SK-N-SH (cell line): ENCODE measurements around the gene CA10. TPM values are rescaled to one million over a fixed set of nuclear protein-coding genes. Genes with fewer than 3 reads are reported as not detected.

ENCODE experiments used
- CTCF ChIA-PET: fragments of 300-600, 350-600 bp; formaldehyde crosslinking; extraction: SDS; loops from one replicate; lab custom pipeline; 2021; lab: Yijun Ruan, JAX
- POLR2A ChIA-PET: fragments of 350-600 bp; sonication (Branson Sonifier 250); formaldehyde crosslinking; extraction: SDS; loops from one replicate; lab custom pipeline; 2020; ENCODE audit warnings: antibody characterized with exemption, inconsistent platforms; lab: Yijun Ruan, JAX
- DNase-seq: peaks from one replicate; pipeline ENCODE4 v3.0.0; 2012
- H2AFZ ChIP-seq: fragments of 200-600 bp; sonication (generic); 2 replicates; pipeline ENCODE4 v1.8.1; 2016; ENCODE audit warnings: antibody characterized with exemption, mild to moderate bottlenecking, low read depth
- H3F3A ChIP-seq: fragments of 200-600 bp; sonication (generic); replicated peaks from 2 replicates; pipeline ENCODE3; 2016; ENCODE audit warnings: antibody characterized with exemption, mild to moderate bottlenecking; ENCODE audit not compliant: insufficient read depth
- H3K27ac ChIP-seq, 2 experiments: fragments of 200-500 bp in 1 of 2; fragments of 200-600 bp in 1 of 2; sonication (Bioruptor generic) in 1 of 2; sonication (generic), shearing (Covaris generic) in 1 of 2; 2 replicates each; pipeline versions ENCODE4 v1.5.1 to v1.6.1; 2014 to 2016; ENCODE audit warnings: low read depth in 2 of 2, inconsistent platforms in 1 of 2, low read length in 1 of 2, mild to moderate bottlenecking in 1 of 2, mixed read lengths in 1 of 2
- H3K27me3 ChIP-seq: fragments of 200-600 bp; sonication (generic), shearing (Covaris generic); 2 replicates; pipeline ENCODE4 v1.6.1; 2016; ENCODE audit warnings: mixed run types; ENCODE audit not compliant: insufficient read depth
- H3K36me3 ChIP-seq, 2 experiments: fragments of 200-500 bp in 1 of 2; fragments of 200-600 bp in 1 of 2; sonication (Bioruptor generic) in 1 of 2; sonication (generic) in 1 of 2; replicated peaks in 1 of 2; 2 replicates each; pipeline versions ENCODE3 to v1.5.1; 2014 to 2016; ENCODE audit warnings: low read length in 1 of 2, mild to moderate bottlenecking in 1 of 2; ENCODE audit not compliant: insufficient read depth in 2 of 2, control insufficient read depth in 1 of 2
- H3K4me1 ChIP-seq, 2 experiments: fragments of 200-500 bp in 1 of 2; fragments of 200-600 bp in 1 of 2; sonication (Bioruptor generic) in 1 of 2; sonication (generic), shearing (Covaris generic) in 1 of 2; 2 replicates each; pipeline versions ENCODE4 v1.5.1 to v1.6.1; 2014 to 2016; ENCODE audit warnings: low read depth in 1 of 2, low read length in 1 of 2, mixed run types in 1 of 2; ENCODE audit not compliant: insufficient read depth in 2 of 2, control insufficient read depth in 1 of 2
- H3K4me2 ChIP-seq: fragments of 200-600 bp; sonication (generic), shearing (Covaris generic); 2 replicates; pipeline ENCODE4 v1.6.1; 2017; ENCODE audit warnings: mixed run types
- H3K4me3 ChIP-seq, 2 experiments: fragments of 200-500 bp in 1 of 2; fragments of 200-600 bp in 1 of 2; sonication (Bioruptor generic) in 1 of 2; sonication (generic), shearing (Covaris generic) in 1 of 2; 2 replicates each; pipeline versions ENCODE4 v1.5.1 to v1.8.1; 2014 to 2016; ENCODE audit warnings: low read depth in 2 of 2, inconsistent platforms in 1 of 2, low read length in 1 of 2, mild to moderate bottlenecking in 1 of 2, mixed read lengths in 1 of 2, moderate library complexity in 1 of 2
- H3K79me2 ChIP-seq: fragments of 200-600 bp; sonication (generic); 2 replicates; pipeline ENCODE4 v1.8.1; 2017; ENCODE audit warnings: mild to moderate bottlenecking; ENCODE audit not compliant: insufficient read depth
- H3K9ac ChIP-seq: fragments of 200-600 bp; sonication (generic); 2 replicates; pipeline ENCODE4 v1.6.1; 2017; ENCODE audit warnings: mixed run types
- H3K9me2 ChIP-seq: fragments of 200-600 bp; sonication (generic); 2 replicates; pipeline ENCODE4 v1.6.1; 2017; ENCODE audit warnings: mixed run types
- H3K9me3 ChIP-seq: fragments of 200-600 bp; sonication (generic); 2 replicates; pipeline ENCODE4 v1.6.1; 2017; ENCODE audit warnings: mixed run types, mild to moderate bottlenecking, moderate library complexity
- H4K20me1 ChIP-seq: fragments of 200-600 bp; sonication (generic); 2 replicates; pipeline ENCODE4 v1.6.1; 2017; ENCODE audit warnings: mild to moderate bottlenecking, mixed run types; ENCODE audit not compliant: insufficient read depth
- CHD2 ChIP-seq: fragments of 150-350 bp; IDR thresholded peaks from 2 replicates; pipeline ENCODE4 v1.6.1; 2018; ENCODE audit warnings: low read length; ENCODE audit not compliant: partially characterized antibody
- CTCF ChIP-seq: fragments of 200-600 bp; sonication (generic); IDR thresholded peaks from 2 replicates; pipeline ENCODE4 v1.6.1; 2017; ENCODE audit warnings: antibody characterized with exemption, mild to moderate bottlenecking, moderate library complexity
- EP300 ChIP-seq, 2 experiments: IDR thresholded peaks; 2 replicates each; pipeline versions ENCODE4 v1.4.0 to v1.6.1; 2012; ENCODE audit warnings: borderline replicate concordance in 1 of 2, low read depth in 1 of 2, low read length in 1 of 2
- FOSL2 ChIP-seq: IDR thresholded peaks from 2 replicates; pipeline ENCODE4 v1.4.0; 2012; ENCODE audit warnings: low read depth, mild to moderate bottlenecking, moderate library complexity, borderline replicate concordance
- GATA2 ChIP-seq: sonication (generic); formaldehyde crosslinking; IDR thresholded peaks from 2 replicates; pipeline ENCODE4 v1.5.0; 2020; ENCODE audit warnings: mild to moderate bottlenecking, missing genetic modification reagents
- IRF3 ChIP-seq: fragments of 150-350 bp; IDR thresholded peaks from 2 replicates; pipeline ENCODE4 v1.6.1; 2016; ENCODE audit warnings: mild to moderate bottlenecking, low read depth, low read length
- MAX ChIP-seq: IDR thresholded peaks from 2 replicates; pipeline ENCODE4 v1.4.0; 2012; ENCODE audit warnings: low read depth
- MEF2A ChIP-seq: IDR thresholded peaks from 2 replicates; pipeline ENCODE4 v1.4.0; 2012; ENCODE audit warnings: low read depth, borderline replicate concordance
- MXI1 ChIP-seq: IDR thresholded peaks from 2 replicates; pipeline ENCODE4 v1.6.1; 2012; ENCODE audit warnings: mild to moderate bottlenecking, low read depth, low read length, improper control_type of control experiment
- NRF1 ChIP-seq: IDR thresholded peaks from 2 replicates; pipeline ENCODE4 v1.6.1; 2012; ENCODE audit warnings: low read depth, mild to moderate bottlenecking, low read length
- REST ChIP-seq: IDR thresholded peaks from 2 replicates; pipeline ENCODE4 v1.6.1; 2012; ENCODE audit warnings: mild to moderate bottlenecking, low read depth, low read length, moderate library complexity
- TAF1 ChIP-seq: IDR thresholded peaks from 2 replicates; pipeline ENCODE4 v1.6.1; 2012; ENCODE audit warnings: low read depth, mild to moderate bottlenecking, low read length, moderate library complexity, borderline replicate concordance
- TEAD4 ChIP-seq: IDR thresholded peaks from 2 replicates; pipeline ENCODE4 v1.4.0; 2012; ENCODE audit warnings: mild to moderate bottlenecking, borderline replicate concordance; ENCODE audit not compliant: insufficient read depth
- USF2 ChIP-seq: fragments of 150-350 bp; IDR thresholded peaks from 2 replicates; pipeline ENCODE4 v1.6.1; 2017; ENCODE audit warnings: antibody characterized with exemption, low read length, low read depth, borderline replicate concordance
- ZBTB33 ChIP-seq: IDR thresholded peaks from 2 replicates; pipeline ENCODE4 v1.4.0; 2012; ENCODE audit warnings: low read depth, borderline replicate concordance
- WGBS: methylation state at CpG from one replicate; pipeline ENCODE4 v1.1.6; 2017; ENCODE audit warnings: low lambda C conversion rate; 5-methylcytosine and 5-hydroxymethylcytosine counted together
- polyA plus RNA-seq, 3 experiments: library from polyadenylated mRNA; depleted of rRNA; stranded (reverse); fragments of >200 nt; gene quantifications; 2 replicates each; pipeline ENCODE4 v1.2.3, GENCODE V29; 2012

The CA10 gene
- polyA plus RNA-seq, 1 of the 3 experiments (the other 2 are of a cell fraction): not detected

GRCh38 chr17:51740531-51740930 lies 418.0 kb downstream of the CA10 start:
- H3K4me1 ChIP-seq: peaks cover 0 to 7% of the 10 kb centered on the region in 2 experiments; a peak in 2 of 4 replicates
- no peak overlapping the region for H3K27ac ChIP-seq
- ChIA-PET CTCF (interaction anchor here (1.2 to 1.8 kb wide), 2 partner anchors 24 to 366 kb away, joined by 4 to 7 read pairs; no protein-coding TSS in a partner anchor), POLR2A (no interaction called here)
- H3K27me3 ChIP-seq: no peaks in the 10 kb centered on the region
- no peaks in the 10 kb centered on the region for H3F3A ChIP-seq
- no peaks in the 10 kb centered on the region for H3K9me2 ChIP-seq
- H3K4me2 ChIP-seq: no peak overlapping the region
- H3K4me3 ChIP-seq: no peak overlapping the region
- no peak overlapping the region for H2AFZ ChIP-seq
- TF ChIP-seq TAF1 (no peak), MEF2A (no peak), FOSL2 (no peak), NRF1 (no peak), MXI1 (no peak)
- DNase-seq: no peak
- H3K36me3 ChIP-seq: no peaks in the 10 kb centered on the region
- no peaks in the 10 kb centered on the region for H3K79me2 ChIP-seq
- 46% methylated on average over 5 of the region's 5 CpGs for WGBS
- H3K9ac ChIP-seq: no peak overlapping the region
- H4K20me1 ChIP-seq: no peaks in the 10 kb centered on the region
- H3K9me3 ChIP-seq: no peaks in the 10 kb centered on the region

GRCh38 chr17:51739245-51739886 lies 419.1 kb downstream of the CA10 start:
- Histone ChIP-seq H3K27me3 (no peaks in the 10 kb centered on the region), H3K9ac (no peak overlapping the region), H4K20me1 (no peaks in the 10 kb centered on the region), H3K9me3 (no peaks in the 10 kb centered on the region), H3F3A (no peaks in the 10 kb centered on the region), H3K4me2 (no peak overlapping the region), H3K27ac (no peak overlapping the region), H3K79me2 (no peaks in the 10 kb centered on the region), H3K4me1 (peaks cover 0 to 7% of the 10 kb centered on the region in 2 experiments; a peak in 2 of 4 replicates), H2AFZ (no peak overlapping the region), H3K36me3 (no peaks in the 10 kb centered on the region), H3K4me3 (no peak overlapping the region), H3K9me2 (no peaks in the 10 kb centered on the region)
- no peak for DNase-seq
- ChIA-PET CTCF (interaction anchor here (1.8 kb wide), 1 partner anchor 25 kb away, joined by 7 read pairs; no protein-coding TSS in a partner anchor), POLR2A (no interaction called here)
- WGBS: 46% methylated on average over 6 of the region's 6 CpGs
- TF ChIP-seq MXI1 (no peak), ZBTB33 (no peak), EP300 (IDR thresholded peaks at IDR 0.05; ENCODE audit: borderline replicate concordance in 1 of 2, low read depth in 1 of 2, low read length in 1 of 2) (no peak), TEAD4 (no peak), NRF1 (no peak), GATA2 (CRISPR knock-in tag) (no peak), REST (no peak), USF2 (no peak), IRF3 (no peak), CHD2 (no peak), CTCF (no peak), MAX (no peak), FOSL2 (no peak)
